H1 (cell line): ENCODE measurements around the gene NUAK1. TPM values are rescaled to one million over a fixed set of nuclear protein-coding genes. Genes with fewer than 3 reads are reported as not detected.

Experiments used
- CBX5 ChIP-seq: fragments of 300-800, 300-1000 bp; sonication (generic); IDR thresholded peaks from 2 replicates; pipeline ENCODE4 v1.7.1; 2016; ENCODE audit warnings: antibody characterized with exemption, low read length, low read depth
- CHD7 ChIP-seq: fragments of 300-600 bp; sonication (generic); IDR thresholded peaks from 2 replicates; pipeline ENCODE4 v1.7.1; 2012; ENCODE audit warnings: low read length, moderate library complexity, mild to moderate bottlenecking, inconsistent platforms; ENCODE audit not compliant: insufficient replicate concordance
- CREB1 ChIP-seq: IDR thresholded peaks from 2 replicates; pipeline ENCODE4 v1.6.1; 2012; ENCODE audit warnings: inconsistent platforms
- RXRA ChIP-seq: IDR thresholded peaks from 2 replicates; pipeline ENCODE4 v1.6.1; 2011; ENCODE audit warnings: low read depth, mild to moderate bottlenecking, low read length, moderate library complexity; ENCODE audit not compliant: insufficient read depth
- SP1 ChIP-seq: IDR thresholded peaks from 2 replicates; pipeline ENCODE4 v1.6.1; 2011; ENCODE audit warnings: low read depth, low read length
- polyA plus RNA-seq, 7 experiments: library from polyadenylated mRNA; depleted of rRNA in 3 of 7; stranded (reverse) in 5 of 7; unstranded in 2 of 7; fragments of >200 nt in 5 of 7; fragments of 200-250 nt in 2 of 7; gene quantifications; 1 replicate in 5 of 7; 2 replicates in 1 of 7; 4 replicates in 1 of 7; pipeline versions ENCODE4 v1.2.1 to v1.2.3, GENCODE V29; 2011 to 2013; ENCODE audit warnings: missing spikeins in 2 of 7, mixed read lengths in 2 of 7
- total RNA-seq: library from RNA; stranded (reverse); fragmentation: NEBNext Ultra II Directional; extraction: Animal tissue kit (Norgen Biotek cat#: 25700); gene quantifications from 2 replicates; pipeline ENCODE4 v1.2.1, GENCODE V29; 2021

NUAK1 gene
- total and polyA plus RNA-seq, 2 of the 8 experiments (the other 6 are each of a cell fraction or from before 2014, with no cell fraction given), result 6.7 to 18.2 TPM

- TF ChIP-seq CHD7, result no peak
- no peak for TF ChIP-seq SP1
- TF ChIP-seq RXRA, result no peak
- TF ChIP-seq CREB1, result no peak
- no peak for TF ChIP-seq CBX5
- TF ChIP-seq, all 59 proteins: peak for 0
Measured at GRCh38 chr12:106157802-106158201, 19.0 kb upstream of the NUAK1 start (continued).
